GM23248 (cell line): Measurements from ENCODE around the gene GABRP.

Experiments used
- EZH2 ChIP-seq: fragments of 200-600 bp; sonication (generic); IDR thresholded peaks from 2 replicates; pipeline ENCODE4 v1.6.1; 2018; ENCODE audit warnings: antibody characterized with exemption, mild to moderate bottlenecking; ENCODE audit not compliant: insufficient read depth, poor library complexity, severe bottlenecking
- EZH2phosphoT487 ChIP-seq: fragments of 200-600 bp; sonication (generic); IDR thresholded peaks from 2 replicates; pipeline ENCODE4 v1.6.1; 2018; ENCODE audit warnings: antibody characterized with exemption, moderate library complexity, mild to moderate bottlenecking, low read depth; ENCODE audit not compliant: insufficient read depth

DNA sequence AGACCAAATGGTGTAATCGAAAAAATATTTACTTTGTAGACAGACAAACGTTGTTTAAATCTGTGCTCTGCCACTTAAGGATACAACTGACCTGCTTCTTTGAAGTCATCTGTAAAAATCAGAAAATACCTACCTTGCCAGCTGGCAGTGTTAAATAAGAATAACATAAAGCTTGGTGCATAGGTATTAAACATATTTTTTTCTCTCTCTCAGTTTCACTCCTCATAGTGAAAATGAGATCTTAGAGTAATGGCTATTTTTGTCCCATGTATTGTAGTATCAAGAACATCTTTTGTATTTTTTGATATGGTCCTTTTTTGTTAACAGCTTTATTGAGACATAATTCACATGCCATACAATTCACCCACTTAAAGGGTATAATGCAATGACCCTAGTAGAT is 60.3 kb downstream of the GABRP start:
- TF ChIP-seq EZH2 = no peak
- TF ChIP-seq EZH2phosphoT487 = no peak
